GM18508 (cell line): Measurements from ENCODE around the gene F11R.
"Not testable (repeated sequence)": the region's sequence is repeated elsewhere in the genome, so short reads cannot be mapped to it uniquely, and the experiment has no call there.

Experiments
- ATAC-seq: cut with Tn5 transposase; IDR thresholded peaks from one replicate; pipeline ENCODE4 v1.9.1; 2021; ENCODE audit warnings: moderate number of reproducible peaks; ENCODE audit not compliant: insufficient read depth, unreplicated experiment

F11R gene

DNA sequence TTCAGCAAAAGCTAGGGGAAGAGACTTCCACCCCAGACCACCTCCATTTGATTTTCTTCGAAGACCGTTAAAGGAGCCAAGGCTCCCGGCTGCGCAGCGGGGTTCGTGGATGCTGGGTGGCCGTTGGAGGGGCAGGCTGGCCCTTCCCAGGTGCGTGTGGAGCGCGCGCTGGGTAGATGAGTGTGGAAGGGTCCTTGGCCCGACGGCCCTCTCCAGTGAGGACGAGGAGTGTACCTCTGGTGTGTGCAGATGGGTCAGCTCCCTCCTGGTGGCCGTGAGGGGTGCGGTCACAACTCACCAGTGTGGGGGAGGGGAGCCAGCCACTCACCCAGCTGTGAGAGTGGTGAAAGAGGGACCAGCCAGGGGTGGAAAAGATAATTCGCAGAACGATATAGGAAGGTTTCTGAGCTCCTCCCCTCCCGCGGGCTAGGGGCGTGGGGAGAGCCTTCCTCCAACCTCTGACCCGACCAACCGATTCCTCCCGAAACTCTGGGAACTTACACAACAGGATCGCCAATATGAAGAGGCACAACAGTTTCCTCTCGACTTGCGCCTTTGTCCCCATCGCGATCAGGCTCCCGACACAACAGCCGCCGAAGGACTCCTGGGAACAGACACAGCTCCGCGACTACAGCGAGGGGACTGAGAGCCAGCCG lies at the start of gene F11R:
F11R (minus strand) TSS at position 644 of the 656 bp plus-strand sequence; CDS start at position 565, 79 bp downstream.
- no peak for ATAC-seq

DNA sequence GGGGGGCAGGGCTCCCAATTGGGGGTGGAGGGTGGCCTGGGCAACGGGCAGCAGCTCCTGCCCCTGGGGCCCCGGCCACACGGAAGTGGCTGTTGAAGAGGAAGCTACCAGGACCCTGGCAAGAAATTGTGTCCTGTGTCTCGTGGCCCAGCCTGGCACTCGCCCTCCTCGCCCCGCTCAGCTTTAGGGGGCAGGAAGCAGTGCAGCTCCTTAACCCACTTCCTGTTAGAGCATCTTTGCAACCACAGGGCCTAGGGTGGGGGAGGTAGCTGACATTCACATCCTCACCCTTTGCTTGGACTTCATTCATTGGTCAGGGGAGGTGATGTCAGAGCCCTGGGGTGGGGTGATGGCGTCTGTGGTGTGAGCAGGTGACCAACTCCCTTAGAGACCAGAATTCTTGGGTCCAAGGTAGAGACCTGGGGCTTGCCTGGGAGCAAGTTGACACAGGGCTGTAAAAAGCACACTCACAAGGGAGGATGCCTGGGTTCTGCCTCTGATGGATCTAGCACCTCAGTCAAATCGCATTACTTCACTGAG lies 48.8 kb upstream of the F11R start, which contains the start of gene ARHGAP30:
ARHGAP30 (minus strand) TSS at position 161 of the 540 bp plus-strand sequence. CDS start 267 bp downstream, outside the sequence.
- peak; percentile 69 for ATAC-seq

DNA sequence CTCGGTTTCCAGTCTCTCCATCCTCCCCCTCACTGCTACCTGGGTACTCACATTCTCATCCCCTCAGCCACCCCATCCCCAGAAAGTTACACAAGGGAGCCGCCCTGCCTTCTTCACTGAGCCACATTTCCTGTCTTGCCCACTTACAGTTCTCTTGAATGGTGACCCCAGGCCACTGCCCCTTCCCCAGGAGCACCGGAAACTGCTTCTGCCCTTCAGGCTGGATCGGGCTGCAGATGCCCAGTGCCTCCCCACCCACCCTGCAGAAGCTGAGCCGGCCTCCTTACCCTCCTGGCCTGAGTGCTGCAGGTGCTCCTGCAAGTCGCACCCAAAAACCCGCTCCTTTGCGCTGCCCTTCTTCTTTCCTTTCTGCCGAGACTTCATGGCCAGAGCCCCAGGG lies 48.3 kb upstream of the F11R start:
- no peak for ATAC-seq

DNA sequence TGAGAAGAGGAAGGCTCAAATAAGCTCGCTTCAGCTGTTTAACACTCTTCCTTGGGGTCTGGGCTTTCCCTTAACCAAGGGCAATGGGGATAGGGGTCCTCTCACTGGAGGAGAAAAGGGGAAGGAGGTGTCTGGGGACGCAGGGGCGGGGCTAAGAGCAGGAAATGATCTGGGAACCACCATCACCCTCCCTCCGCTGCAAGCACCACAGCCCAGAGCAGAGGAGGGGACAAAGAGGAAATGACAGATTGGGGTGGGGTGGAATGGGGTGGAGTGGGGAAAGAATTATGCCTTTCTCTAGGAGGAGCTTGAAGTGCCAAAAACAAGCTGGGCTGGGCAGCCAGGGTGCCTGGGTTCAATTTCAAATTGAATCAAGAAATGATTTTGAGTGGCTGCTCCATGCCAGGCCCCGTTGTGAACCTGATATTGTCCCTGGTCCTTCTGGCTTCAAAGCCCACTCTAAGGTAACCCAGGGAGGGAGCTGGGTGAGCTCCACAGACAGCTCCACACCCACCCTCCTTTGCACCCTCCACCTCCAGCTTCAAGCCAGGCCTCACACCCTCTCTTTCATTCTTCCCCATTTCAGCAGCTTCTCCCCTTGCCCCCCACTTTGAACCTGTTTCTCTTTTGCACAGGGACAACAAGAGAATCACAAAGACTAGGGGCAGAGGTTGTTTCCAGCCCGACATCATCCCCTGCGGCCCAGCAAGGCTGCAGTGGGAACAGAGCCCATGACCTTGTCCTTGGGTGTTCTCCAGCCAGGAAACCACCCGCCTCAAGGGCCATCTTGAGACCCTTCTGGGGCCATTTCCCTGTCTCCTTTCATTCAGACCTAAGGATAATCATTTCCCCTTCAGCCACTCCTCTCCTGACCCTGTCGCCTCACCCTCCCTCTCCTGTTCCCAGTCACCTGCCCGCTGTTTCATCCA lies 47.6 kb upstream of the F11R start:
- ATAC-seq, result no peak

DNA sequence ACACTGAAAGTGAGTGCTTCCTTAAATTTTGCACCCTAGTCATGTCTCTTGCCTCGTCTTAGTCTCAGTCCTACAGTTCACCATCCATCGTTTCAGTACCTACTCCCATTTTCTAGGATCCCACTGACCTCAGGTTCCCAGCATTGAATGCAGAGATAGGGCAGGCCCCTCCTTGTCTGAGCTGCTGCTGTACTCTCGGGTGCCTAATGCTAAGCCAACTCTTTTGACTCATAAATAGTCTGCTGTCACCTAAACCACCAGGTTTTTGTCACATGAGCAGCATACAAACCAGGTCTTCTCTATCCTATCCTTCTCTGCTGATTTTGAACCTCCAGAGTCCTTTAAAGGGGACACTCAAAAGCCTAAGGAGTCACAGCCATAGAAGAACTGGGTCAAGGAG lies 45.7 kb upstream of the F11R start:
- ATAC-seq, result no peak

DNA sequence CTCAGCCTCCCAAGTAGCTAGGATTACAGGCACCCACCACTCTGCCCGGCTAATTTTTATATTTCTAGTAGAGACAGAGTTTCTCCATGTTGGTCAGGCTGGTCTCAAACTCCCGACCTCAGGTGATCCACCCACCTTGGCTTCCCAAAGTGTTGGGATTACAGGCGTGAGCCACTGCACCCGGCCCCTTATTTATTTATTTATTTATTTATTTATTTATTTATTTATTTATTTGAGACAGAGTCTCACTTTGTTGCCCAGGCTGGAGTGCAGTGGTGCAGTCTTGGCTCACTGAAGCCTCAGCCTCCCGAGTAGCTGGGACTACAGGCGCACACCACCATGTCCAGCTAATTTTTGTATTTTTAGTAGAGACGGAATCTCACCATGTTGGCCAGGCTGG lies 44.7 kb upstream of the F11R start:
- not testable (repeated sequence) for ATAC-seq

DNA sequence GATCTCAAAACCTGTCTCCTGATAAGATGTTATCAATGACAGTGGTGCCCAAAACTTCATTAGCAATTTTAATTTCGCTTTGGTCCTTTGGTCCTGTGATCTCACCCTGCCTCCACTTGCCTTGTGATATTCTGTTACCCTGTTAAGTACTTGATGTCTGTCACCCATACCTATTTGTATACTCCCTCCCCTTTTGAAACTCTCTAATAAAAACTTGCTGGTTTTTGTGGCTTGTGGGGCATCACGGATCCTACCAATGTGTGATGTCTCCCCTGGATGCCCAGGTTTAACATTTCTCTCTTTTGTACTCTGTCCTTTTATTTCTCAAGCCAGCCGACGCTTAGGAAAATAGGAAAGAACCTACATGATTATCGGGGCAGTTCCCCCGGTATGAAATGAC lies 43.0 kb upstream of the F11R start:
- ATAC-seq, result not testable (repeated sequence)

DNA sequence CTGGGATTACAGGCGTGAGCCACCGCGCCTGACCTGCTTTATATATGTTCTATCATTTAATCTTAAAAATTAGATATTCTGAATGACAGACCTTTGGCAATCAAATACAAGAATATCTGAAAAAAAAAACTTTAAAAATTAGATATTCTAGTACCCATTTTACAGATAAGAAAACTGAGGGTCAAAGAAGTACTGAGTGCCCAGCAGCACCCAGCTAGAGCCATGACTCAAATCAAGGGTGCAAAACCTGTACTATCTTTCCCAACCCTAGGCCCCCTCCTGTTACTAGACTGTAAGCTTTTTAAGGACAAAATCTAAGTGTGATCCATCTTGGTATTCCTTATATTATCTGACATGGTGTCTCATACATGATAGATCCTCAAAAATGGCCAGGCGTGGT lies 40.5 kb upstream of the F11R start:
- ATAC-seq, result no peak

DNA sequence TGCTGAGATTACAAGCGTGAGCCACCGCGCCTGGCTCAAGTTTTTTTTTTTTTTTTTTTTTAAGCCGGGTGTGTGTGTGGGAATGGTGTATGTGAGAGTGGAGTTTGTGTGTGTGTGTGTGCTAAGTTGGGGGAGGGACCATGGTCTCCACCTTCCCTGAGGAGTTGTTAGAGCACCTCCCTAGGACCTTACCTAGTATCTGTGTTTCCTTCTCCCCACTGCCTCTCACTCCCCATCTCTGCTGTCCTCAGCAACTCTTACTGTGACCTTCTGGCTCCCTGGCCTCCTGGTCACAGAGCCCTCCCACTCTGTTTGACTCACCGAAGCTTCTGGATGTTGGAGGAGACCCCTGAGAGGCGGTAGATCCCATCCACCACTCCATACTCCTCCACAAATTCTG lies 38.3 kb upstream of the F11R start:
- ATAC-seq, result no peak

DNA sequence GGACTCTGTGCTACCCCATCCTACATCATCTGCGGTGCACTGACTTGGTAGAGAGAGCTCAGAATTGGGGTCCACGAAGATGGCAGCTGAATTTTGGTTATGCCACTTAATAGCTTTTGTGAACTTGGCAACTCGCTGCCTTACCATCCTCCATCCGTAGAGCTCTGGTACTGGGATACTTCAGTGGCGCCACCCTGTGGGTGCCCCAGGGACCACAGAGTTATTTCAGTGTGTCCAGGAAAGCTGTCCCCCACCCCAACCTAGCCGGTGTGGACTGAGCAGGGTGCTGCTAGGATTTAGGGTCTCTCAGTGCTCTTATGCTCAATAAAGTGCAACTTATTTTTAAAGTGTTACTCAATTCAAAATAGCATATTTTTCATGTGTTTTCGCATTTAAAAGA lies 33.9 kb upstream of the F11R start:
- no peak for ATAC-seq

DNA sequence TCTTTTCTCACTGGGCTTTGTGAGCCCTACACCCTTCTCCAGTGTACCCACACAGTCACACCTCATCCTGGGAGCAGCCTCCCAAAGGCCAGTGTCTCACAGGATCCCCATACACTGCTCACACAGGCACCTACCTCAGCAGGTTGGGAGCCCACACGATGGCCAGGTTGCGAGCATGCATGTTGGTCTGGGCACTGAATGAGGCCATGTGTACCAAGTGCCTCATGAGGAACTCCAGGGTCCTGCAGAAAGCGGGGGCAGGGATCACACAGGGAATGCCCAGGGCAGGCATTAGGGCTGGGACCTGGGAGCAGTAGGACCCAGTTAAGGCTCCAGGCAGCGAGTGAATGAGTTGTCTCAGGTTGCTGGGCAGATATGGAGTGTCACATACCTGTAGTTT lies 33.3 kb upstream of the F11R start:
- no peak for ATAC-seq

DNA sequence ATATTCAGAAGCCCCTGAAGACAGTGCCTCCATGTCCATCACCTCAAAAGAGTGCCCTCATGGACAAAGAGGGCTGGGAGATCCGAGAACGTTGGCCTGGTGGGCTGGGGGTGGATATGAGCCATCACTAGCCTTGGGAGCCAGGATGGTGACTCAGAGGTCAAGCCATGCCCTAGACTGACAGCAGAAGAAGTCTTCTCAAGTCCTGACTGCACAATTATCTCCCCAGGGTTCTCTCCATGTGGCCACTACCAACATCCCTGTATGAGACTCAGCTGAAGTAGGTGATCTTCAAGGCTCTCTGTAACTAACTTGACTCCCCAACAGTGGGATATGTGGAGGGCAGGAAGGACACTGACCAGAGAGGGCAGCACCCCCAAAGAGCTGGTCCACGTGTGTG lies 31.9 kb upstream of the F11R start:
- ATAC-seq, result no peak

DNA sequence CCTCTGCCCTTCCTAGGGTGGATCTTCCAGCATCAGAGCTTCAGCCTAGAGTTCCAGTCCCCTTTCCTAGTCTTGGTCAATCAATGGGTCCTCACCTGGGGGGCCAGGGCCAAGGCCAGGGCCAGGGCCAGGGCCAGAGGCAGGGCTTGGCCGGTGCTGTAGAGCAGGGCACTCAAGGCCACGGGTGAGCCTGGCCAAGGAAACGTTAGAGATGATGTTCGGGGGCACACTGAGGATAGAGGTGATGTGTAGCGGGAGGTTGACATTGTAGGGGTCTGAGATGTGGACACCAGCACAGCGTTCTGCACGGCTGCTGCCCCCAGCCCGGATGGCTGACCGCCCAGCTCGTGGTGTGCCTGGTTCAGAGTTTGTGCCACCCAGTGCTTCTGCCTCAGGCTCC lies 30.3 kb upstream of the F11R start:
- no peak for ATAC-seq

DNA sequence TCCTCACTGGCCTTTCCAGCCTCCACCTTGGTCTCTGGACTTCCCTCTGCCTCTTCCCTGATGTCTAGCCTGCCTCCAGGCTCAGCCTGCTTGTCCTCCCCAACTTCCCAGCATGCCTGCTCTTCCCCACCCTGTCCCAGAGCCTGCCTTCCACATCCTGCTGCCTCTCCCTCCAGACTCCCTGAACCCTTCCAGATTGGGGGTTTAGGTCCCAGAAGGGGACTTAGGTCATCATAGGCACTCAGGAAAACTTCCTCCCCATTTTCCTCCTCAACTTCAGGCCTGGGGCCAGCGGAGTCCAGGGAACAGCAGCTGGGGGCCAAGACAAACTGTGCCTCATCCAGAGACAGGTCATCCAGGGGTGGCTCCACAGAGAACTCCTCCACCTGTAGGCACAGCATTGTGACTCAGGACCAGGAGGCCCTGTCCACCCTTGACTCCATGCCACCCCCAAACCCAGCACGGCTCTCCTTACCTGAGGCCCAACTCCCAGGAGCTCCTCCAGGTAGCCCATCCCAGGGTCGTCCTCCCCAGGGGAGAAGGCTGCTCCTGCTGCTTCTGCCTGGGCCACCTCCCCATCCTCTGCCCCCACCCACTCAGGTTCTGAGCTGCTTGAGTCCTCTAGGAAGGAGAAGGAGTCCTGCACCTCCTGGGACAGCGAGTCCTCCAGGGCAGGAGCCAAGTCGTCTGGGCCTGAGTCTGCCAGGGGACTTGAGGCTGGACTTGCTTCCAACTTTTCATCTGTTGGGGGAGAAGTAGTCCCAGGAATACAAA lies 28.2 kb upstream of the F11R start:
- ATAC-seq, result no peak

DNA sequence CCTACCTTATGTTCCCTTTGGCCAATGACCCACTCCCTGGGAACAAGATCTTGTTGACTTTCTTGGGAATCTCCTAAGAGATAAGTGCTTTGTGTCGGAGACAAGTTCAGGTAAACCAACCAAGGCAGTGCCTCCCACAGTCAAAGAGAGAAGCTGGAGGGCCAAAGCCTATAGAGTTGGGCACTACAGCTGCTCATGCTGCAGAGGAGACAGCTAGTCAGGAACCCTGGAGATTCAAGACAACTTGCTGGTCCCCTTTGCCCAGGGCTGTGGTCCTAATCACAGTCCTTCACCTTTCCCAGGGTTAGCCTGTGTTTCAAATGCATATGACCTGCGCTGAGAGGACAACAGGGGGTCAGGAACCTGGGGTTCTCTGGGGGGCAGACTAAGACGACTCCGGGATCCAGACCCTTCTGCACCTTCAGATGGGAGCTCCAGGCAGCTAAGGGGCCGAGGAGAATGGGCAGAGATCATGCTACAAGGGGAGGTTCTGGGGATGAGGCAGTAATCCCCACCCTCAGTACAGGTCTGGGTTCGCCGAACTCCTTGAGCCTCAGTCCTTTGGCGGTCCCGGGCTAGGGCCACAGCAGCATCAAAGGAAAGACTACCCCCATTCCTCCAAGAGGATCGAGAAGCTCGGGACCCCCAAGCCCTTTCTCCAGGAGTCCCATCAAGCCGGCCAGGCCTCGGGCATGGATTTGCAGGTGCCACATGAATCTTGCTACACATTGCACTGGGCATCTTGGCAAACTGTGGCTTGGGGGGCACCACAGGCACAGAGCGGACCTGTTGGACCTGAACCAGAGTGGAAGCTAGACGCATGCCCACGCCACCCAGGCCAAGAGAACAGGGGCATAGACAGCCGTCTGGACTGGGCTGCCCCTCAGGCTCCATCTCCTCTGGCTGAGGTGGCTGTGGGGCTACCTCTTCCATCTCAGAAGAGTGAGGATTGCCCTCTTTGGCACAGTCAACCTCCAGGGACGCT lies 26.8 kb upstream of the F11R start:
- no peak for ATAC-seq

DNA sequence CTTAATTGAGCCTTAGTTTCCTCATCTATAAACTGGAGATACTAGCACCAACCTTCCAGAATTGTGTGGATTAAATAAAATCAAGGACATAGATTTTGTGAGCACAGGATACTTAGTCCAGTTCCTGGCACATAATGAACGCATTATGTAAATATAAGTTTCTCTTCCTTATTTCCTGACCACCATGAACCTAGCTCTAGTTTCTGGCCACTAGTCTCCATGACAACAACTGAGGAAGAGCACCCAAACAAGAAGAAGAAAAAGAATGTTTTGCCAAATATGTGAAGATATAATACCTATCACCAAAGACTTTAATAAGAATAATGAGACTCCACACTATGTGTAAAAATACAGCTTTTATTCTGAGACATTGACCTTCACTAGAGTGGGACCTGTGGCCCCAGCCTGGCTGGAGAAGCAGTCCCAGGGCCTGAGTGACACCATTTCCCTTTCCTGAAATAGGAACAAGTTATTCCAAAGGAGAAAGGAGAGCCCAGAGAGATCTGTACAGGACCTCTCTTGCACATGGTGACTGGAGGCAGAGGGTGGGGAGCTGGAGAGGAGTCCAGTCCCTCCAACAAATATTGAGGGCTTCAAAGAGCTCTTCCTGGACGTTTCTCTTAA lies 25.8 kb upstream of the F11R start:
- ATAC-seq, result peak; percentile 32

DNA sequence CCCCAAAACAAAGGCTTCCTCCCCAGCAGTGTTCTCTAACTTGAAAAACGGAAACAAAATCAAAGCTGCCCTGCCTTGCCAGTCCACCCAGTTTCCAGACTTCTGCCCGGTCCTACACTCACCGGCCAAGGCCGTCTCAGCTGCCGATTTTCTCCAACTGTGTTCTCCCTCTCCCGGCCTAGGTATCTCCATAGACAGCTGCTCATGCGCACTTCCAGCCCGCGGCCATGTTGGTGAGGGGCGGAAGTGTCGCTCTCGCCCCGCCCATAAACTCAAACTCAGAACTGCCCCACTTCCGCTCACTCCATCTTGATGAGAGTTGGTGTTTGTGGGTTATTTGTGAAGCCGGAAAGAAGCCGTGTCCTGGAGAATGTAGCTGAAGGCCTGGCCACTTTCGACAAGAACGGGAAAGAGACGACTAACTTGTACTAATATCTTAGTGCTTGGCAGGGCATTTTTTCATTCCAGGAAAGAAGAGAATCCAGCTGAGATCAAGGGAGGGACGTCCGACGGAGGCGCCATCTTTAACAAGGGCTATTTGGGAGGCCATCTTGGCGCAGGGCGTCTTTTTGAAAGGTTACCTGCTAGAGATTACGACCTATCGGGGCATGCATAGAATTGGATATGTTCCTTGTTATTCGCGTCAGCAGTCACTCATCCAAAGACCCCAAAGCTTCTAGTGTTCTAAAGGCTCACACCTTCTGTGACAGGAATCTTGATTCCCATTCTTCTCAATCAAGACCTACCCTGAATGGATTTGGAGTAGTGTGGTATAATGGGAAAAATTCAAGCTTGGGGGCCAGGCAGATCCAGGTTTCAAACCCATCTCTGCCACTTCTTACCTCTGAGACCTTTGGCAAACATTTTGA lies 25.0 kb upstream of the F11R start, which contains the start of gene USF1:
USF1 (minus strand) TSS at position 242 of the 869 bp plus-strand sequence. CDS start 2,702 bp downstream, outside the sequence.
- ATAC-seq, result peak; percentile 31
